Mammary epithelial cell (primary cell): ENCODE results near the gene EEF1G.

Experiments
- CTCF ChIP-seq, 2 donors: IDR thresholded peaks in 1 of 2; conservative IDR thresholded peaks in 1 of 2; 2 replicates each; pipeline ENCODE4 v1.5.1; 2011 to 2012; ENCODE audit warnings: inconsistent platforms in 2 of 2, low read length in 2 of 2, mild to moderate bottlenecking in 2 of 2, control low read depth in 1 of 2, low read depth in 1 of 2; ENCODE audit not compliant: insufficient read depth in 1 of 2; ENCODE audit errors: extremely low read depth in 1 of 2
- EZH2 ChIP-seq: IDR thresholded peaks from 2 replicates; pipeline ENCODE4 v1.6.1; 2012; ENCODE audit warnings: low read length, inconsistent platforms, borderline replicate concordance

- peak; percentile 78 to 98 for TF ChIP-seq CTCF (conservative IDR thresholded peaks at IDR 0.05 in 1 of 2, IDR thresholded peaks at IDR 0.05 in 1 of 2; ENCODE audit: extremely low read depth in 1 of 2, insufficient read depth in 1 of 2, low read depth in 1 of 2, low read length in 2 of 2)
- TF ChIP-seq EZH2 = no peak
These were observed 30.7 kb downstream of the EEF1G start for GRCh38 chr11:62542750-62543567.
